ENCODE measurements around the gene EPC1.
"Not testable (repeated sequence)": the region's sequence is repeated elsewhere in the genome, so short reads cannot be mapped to it uniquely, and the experiment has no call there.

The EPC1 gene

GRCh38 chr10:32227802-32228201 lies 119.2 kb downstream of the EPC1 start:
- Histone ChIP-seq H3K27me3 (no peaks in the 10 kb centered on the region), H3K36me3 (no peaks in the 10 kb centered on the region), H3K4me3 (ENCODE audit: low read depth, low read length) (no peak overlapping the region), H3K9me3 (no peaks in the 10 kb centered on the region), H3K4me1 (no peaks in the 10 kb centered on the region)
- TF ChIP-seq CTCF (IDR thresholded peaks at IDR 0.05; ENCODE audit: low read depth, low read length), result no peak
- DNase-seq, result no peak

- Histone ChIP-seq H3K9me3 (no peaks in the 10 kb centered on the region), H3K4me3 (ENCODE audit: low read depth, low read length) (no peak overlapping the region), H3K27me3 (no peaks in the 10 kb centered on the region), H3K36me3 (no peaks in the 10 kb centered on the region), H3K4me1 (no peaks in the 10 kb centered on the region)
- DNase-seq, result no peak
- TF ChIP-seq CTCF (IDR thresholded peaks at IDR 0.05; ENCODE audit: low read depth, low read length), result no peak
These were observed 120.3 kb downstream of the EPC1 start for GRCh38 chr10:32226624-32227023.

GRCh38 chr10:32225976-32226375 lies 121.0 kb downstream of the EPC1 start:
- H3K4me1 ChIP-seq, result no peaks in the 10 kb centered on the region
- H3K4me3 ChIP-seq (ENCODE audit: low read depth, low read length), result no peak overlapping the region
- no peaks in the 10 kb centered on the region for H3K9me3 ChIP-seq
- no peaks in the 10 kb centered on the region for H3K27me3 ChIP-seq
- no peak for TF ChIP-seq CTCF (IDR thresholded peaks at IDR 0.05; ENCODE audit: low read depth, low read length)
- DNase-seq, result no peak
- no peaks in the 10 kb centered on the region for H3K36me3 ChIP-seq

- H3K9me3 ChIP-seq; H3K4me3 ChIP-seq (ENCODE audit: low read depth, low read length); DNase-seq; H3K4me1 ChIP-seq; H3K36me3 ChIP-seq; H3K27me3 ChIP-seq: not testable (repeated sequence)
These were observed 124.6 kb downstream of the EPC1 start for GRCh38 chr10:32222376-32222775.

- H3K36me3 ChIP-seq; H3K9me3 ChIP-seq; H3K27me3 ChIP-seq; H3K4me3 ChIP-seq (ENCODE audit: low read depth, low read length); H3K4me1 ChIP-seq; DNase-seq: not testable (repeated sequence)
These were observed 127.8 kb downstream of the EPC1 start for GRCh38 chr10:32219156-32219555.

GRCh38 chr10:32218206-32219044 lies 128.5 kb downstream of the EPC1 start:
- H3K36me3 ChIP-seq; DNase-seq; H3K4me1 ChIP-seq; H3K27me3 ChIP-seq; H3K4me3 ChIP-seq (ENCODE audit: low read depth, low read length); H3K9me3 ChIP-seq: not testable (repeated sequence)

Data from BE2C (cell line).